Stimulated activated CD8-positive, alpha-beta memory T cell treated with anti-CD3 and anti-CD28 coated beads, Interleukin-15, amount 100 ng/mL, for 1 hour (primary cell): ENCODE measurements around the gene DGKK.
"Not testable (repeated sequence)": the region's sequence is repeated elsewhere in the genome, so short reads cannot be mapped to it uniquely, and the experiment has no call there.

ENCODE experiments used
- DNase-seq: peaks from one replicate; pipeline ENCODE4 v3.0.0-alpha.2; 2020; ENCODE audit warnings: low read depth

DGKK gene

GRCh38 chrX:50428174-50428573, 42.5 kb downstream of the DGKK start:
- no peak for DNase-seq

- DNase-seq = no peak
Measured at GRCh38 chrX:50407976-50408375, 62.6 kb downstream of the DGKK start.

GRCh38 chrX:50403903-50404302, 66.7 kb downstream of the DGKK start:
- no peak for DNase-seq

- DNase-seq = no peak
Measured at GRCh38 chrX:50402886-50403285, 67.7 kb downstream of the DGKK start.

- DNase-seq = no peak
Measured at GRCh38 chrX:50393902-50394301, 76.7 kb downstream of the DGKK start.

- DNase-seq = no peak
Measured at GRCh38 chrX:50386520-50386919, 84.1 kb downstream of the DGKK start.

GRCh38 chrX:50381729-50382415, 88.8 kb downstream of the DGKK start:
- DNase-seq = no peak

- DNase-seq = no peak
Measured at GRCh38 chrX:50375481-50376267, 95.0 kb downstream of the DGKK start.

GRCh38 chrX:50372966-50373365, 97.7 kb downstream of the DGKK start:
- DNase-seq = no peak

- no peak for DNase-seq
Measured at GRCh38 chrX:50343917-50344316, 126.7 kb downstream of the DGKK start.

GRCh38 chrX:50333308-50333707, 137.3 kb downstream of the DGKK start:
- DNase-seq = no peak

- not testable (repeated sequence) for DNase-seq
Measured at GRCh38 chrX:50332668-50333067, 138.0 kb downstream of the DGKK start.

GRCh38 chrX:50327235-50327634, 143.4 kb downstream of the DGKK start:
- no peak for DNase-seq
